GM15510 (cell line): ENCODE results near the gene HDGFL1.

Experiments
- POLR2A ChIP-seq: IDR thresholded peaks from 3 replicates; pipeline ENCODE4 v1.6.1; 2011; ENCODE audit warnings: borderline replicate concordance; ENCODE audit not compliant: insufficient read length; ENCODE audit errors: extremely low read depth

The HDGFL1 gene

DNA sequence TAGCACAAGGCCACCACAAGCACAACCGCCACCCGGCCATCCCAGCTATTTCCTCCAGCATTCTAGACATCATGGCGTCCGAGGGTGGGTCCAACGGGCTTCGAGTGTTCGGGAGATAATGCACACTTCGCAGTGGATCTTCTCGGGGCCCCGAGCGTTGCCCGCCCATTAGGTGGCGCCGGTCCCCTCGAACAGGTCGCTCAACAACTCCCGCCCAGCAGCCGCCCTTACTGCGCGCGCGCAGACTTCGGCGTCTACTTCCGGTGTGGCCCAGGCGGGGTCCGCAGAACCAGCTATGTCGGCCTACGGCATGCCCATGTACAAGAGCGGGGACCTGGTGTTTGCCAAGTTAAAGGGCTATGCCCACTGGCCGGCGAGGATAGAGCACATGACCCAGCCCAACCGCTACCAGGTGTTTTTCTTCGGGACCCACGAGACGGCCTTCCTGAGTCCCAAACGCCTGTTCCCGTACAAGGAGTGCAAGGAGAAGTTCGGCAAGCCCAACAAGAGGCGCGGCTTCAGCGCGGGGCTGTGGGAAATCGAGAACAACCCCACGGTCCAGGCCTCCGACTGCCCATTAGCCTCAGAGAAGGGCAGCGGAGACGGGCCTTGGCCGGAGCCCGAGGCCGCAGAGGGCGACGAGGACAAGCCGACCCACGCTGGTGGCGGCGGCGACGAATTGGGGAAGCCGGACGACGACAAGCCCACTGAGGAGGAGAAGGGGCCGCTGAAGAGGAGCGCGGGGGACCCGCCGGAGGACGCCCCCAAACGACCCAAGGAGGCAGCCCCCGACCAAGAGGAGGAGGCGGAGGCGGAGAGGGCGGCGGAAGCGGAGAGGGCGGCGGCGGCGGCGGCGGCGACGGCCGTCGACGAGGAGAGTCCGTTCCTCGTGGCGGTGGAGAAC is at the start of gene HDGFL1:
HDGFL1 (plus strand) TSS at position 286 of the 904 bp plus-strand sequence; CDS start at position 296, 10 bp downstream.
- no peak for TF ChIP-seq POLR2A

GRCh38 chr6:22521035-22521434 is 48.3 kb upstream of the HDGFL1 start:
- no peak for TF ChIP-seq POLR2A

GRCh38 chr6:22526736-22527135 is 42.6 kb upstream of the HDGFL1 start:
- TF ChIP-seq POLR2A = no peak

DNA sequence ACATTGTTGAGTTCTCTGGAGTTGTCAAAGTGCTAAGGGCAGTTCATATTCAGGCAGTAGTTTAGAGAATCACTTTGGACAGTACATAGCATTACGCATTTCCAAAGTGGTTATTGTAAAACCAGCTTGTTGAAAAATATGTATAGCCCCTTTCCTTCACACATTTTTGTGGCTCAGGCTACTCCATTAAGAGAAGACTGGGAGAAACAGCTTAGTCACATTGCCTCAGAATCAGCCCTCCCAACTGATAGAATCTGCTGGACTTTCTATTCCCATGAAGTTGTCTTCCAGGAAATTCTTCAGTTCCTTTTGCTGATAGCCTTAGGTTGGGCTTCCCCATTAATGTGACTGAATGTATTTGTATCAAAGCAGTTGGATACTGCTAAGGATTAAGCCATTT is 39.5 kb upstream of the HDGFL1 start:
- no peak for TF ChIP-seq POLR2A

DNA sequence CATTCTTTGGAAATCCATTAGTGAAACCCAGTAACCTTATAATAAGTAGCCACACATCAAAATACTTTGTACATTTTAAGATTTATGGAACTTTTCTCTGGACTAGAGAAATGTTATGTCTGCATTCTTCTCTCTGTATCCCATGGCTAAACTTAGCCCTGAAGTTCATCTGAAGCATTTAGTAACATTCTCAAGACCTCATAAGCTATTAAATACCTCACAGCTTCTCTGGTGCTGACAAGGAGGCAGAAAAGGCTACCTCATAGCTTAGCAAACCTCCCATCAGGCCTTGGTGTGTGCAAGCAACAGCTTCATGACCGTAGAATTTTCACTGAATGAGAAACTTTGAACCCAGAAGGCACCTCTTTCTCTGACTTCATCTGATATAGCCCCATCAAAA is 38.9 kb upstream of the HDGFL1 start:
- no peak for TF ChIP-seq POLR2A

DNA sequence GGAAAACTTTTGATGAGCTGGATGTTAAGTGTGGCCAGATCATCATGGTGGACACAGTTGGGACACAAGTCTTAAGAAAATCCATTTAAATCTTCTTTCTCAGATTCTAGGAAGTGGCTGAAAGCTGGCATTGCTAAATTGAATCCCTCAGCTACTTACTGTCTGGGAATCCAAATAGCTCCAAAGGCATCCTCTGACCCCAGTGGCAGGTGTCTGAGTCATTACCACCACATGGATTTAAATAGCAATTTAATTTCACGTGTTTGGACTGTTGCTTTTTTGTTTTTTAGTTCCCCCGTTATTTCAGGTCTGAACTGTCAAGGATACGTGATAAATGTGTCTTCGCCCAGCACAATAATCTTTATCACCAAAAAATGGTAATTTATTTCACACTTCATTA is 33.2 kb upstream of the HDGFL1 start:
- no peak for TF ChIP-seq POLR2A

GRCh38 chr6:22544476-22544875 is 24.9 kb upstream of the HDGFL1 start:
- no peak for TF ChIP-seq POLR2A

DNA sequence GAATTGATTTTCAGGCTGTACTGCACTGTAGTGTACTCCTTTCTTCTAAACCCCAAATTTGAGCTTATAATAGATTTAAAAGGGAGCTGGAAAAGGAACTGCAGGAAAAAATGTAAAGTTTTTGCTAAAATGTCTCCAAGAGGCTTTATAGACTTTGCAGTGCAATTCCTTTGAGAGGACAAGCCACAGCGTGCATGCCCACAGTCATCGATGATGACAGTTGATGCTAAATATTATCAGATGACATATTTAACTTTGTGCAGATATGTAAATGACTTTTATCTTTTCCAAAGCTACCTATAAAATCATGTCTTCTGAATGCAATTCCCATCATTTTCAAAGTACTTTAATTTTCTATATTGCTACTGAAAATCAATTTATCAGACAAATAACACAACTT is 24.3 kb upstream of the HDGFL1 start:
- TF ChIP-seq POLR2A = no peak

GRCh38 chr6:22546236-22546635 is 23.1 kb upstream of the HDGFL1 start:
- no peak for TF ChIP-seq POLR2A

DNA sequence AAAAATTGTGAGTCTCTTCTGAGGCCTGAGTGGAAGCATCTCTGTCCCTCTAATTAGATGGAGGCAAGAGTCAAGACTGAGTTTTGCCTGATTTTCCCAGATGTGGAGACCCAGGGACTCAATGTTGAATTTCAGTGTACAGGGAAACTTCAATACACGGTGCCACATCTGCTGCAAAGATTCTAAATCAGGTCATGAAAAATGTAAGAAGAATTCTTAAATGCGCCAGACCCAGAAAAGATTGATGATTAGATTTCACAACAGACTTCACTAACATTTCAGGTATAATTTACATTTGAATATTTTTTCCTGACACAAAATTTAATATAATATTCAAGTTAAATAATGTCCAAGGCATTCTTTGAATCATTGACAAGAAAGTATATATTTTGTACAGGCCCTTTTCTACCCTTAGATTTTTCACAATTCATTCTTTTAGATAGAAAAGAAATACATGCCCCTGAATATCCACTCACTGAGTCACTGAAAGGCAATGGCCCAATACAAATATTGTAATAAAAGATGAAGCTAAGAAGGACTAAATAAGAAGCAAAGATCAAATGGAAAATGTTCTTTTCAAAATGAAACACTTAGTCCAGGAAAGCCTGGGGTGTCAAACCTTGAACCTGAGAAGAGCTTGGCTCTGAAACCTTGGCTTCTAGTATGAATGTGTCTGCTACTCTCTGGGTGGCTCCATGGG is 18.2 kb upstream of the HDGFL1 start:
- no peak for TF ChIP-seq POLR2A

- TF ChIP-seq POLR2A = no peak
Measured at GRCh38 chr6:22556266-22556665, 13.1 kb upstream of the HDGFL1 start.

- no peak for TF ChIP-seq POLR2A
Measured at GRCh38 chr6:22557007-22557406, 12.4 kb upstream of the HDGFL1 start.

GRCh38 chr6:22558288-22558882 is 11.0 kb upstream of the HDGFL1 start:
- no peak for TF ChIP-seq POLR2A

GRCh38 chr6:22568854-22569253 is 512 bp upstream of the HDGFL1 start:
- TF ChIP-seq POLR2A = no peak

DNA sequence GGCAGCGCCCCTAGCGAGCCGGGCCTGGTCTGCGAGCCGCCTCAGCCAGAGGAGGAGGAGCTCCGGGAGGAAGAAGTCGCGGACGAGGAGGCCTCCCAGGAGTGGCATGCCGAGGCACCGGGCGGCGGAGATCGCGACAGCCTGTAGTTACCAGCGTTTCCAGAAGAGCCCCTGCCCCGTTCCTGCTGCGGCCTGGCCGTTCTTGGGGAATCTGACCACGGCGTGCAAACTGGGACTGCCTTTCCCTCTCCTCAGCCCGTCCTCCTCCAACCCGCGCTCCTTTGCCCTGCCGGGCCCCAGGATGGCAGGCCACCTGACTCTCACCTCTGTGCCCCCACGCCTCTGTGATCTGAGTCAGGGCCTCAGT is 802 bp downstream of the HDGFL1 start:
- no peak for TF ChIP-seq POLR2A
